Colonic mucosa (tissue), 4 donors: Measurements from ENCODE around the gene RBM14. TPM values are rescaled to one million over a fixed set of nuclear protein-coding genes. Genes with fewer than 3 reads are reported as not detected.
"Not testable (repeated sequence)": the region's sequence is repeated elsewhere in the genome, so short reads cannot be mapped to it uniquely, and the experiment has no call there.

Experiments
- DNase-seq: peaks from one replicate; pipeline ENCODE4 v3.0.0-alpha.2; 2020
- H3K27ac ChIP-seq: fragments of 200-600 bp; one replicate; pipeline ENCODE4 v1.8.0; 2021
- H3K27me3 ChIP-seq: fragments of 200-600 bp; one replicate; pipeline ENCODE4 v1.8.0; 2021
- H3K36me3 ChIP-seq: fragments of 200-600 bp; one replicate; pipeline ENCODE4 v1.8.0; 2021
- H3K4me1 ChIP-seq: fragments of 200-600 bp; one replicate; pipeline ENCODE4 v1.8.0; 2021; ENCODE audit warnings: mild to moderate bottlenecking
- H3K4me3 ChIP-seq: fragments of 200-600 bp; one replicate; pipeline ENCODE4 v1.8.0; 2021
- H3K9ac ChIP-seq, 2 donors: one replicate each; pipeline ENCODE4 v1.7.0; 2013; ENCODE audit warnings: control low read depth in 2 of 2, low read depth in 2 of 2, low read length in 2 of 2
- H3K9me3 ChIP-seq: fragments of 200-600 bp; one replicate; pipeline ENCODE4 v1.8.0; 2021
- intact Hi-C: fragments of 100-400 bp; cut with DNase I; formaldehyde crosslinking; loops from one replicate; pipeline ENCODE4 v1.14.1; 2022
- total RNA-seq, 2 donors: library from RNA; stranded (reverse); fragmentation: NEBNext Ultra II Directional in 1 of 2; extraction: Animal tissue kit (Norgen Biotek cat#: 25700) in 1 of 2; gene quantifications; one replicate each; pipeline ENCODE4 v1.2.1, GENCODE V29; 2021
- TF ChIP-seq, protein P1 (sequence below): fragments of 200-600 bp; IDR thresholded peaks from one replicate; pipeline ENCODE4 v1.8.0; 2022; ENCODE audit warnings: antibody characterized with exemption, mild to moderate bottlenecking
- donor health status: healthy.
- donor health status: DM: no; HTN: no; CAD: no.
- donor health status: DM: no; HTN: no; CAD: no.

Gene RBM14
- total RNA-seq, 2 donors from 2014 or later, result 36.4 to 110 TPM

DNA sequence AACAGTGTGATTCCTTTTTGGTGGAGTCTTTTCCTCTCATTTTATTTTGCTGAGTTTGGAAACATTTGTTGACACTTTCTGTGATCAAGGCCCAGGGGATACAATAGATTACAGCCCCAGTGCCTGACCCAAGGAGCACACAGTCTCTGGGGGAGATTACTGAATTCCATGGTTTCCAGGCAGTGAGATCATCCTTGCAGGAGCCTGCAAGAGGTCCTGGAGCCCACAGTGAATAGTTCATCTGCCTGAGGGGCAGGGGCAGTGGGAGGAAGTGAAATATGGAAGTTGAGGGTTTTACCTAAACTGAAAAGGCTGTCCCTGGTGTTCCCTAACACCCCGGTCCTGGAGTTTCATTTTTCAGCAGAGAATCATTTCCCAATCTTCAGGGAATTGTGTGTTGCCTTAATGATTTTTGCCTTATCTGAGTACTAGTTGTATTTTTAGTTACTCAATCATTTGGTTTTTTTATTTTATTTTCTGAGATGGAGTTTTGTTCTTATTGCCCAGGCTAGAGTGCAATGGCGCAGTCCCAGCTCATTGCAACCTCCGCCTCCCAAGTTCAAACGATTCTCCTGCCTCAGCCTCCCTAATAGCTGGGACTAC, 15.7 kb upstream of the RBM14 start:
- DNase-seq, result no peak
- H3K4me1 ChIP-seq, result no peaks in the 10 kb centered on the region
- no peak overlapping the region for H3K27ac ChIP-seq
- intact Hi-C loops, result no loop called here
- H3K4me3 ChIP-seq, result no peak overlapping the region
- H3K9ac ChIP-seq, result no peak overlapping the region
- TF ChIP-seq, protein P1, sequence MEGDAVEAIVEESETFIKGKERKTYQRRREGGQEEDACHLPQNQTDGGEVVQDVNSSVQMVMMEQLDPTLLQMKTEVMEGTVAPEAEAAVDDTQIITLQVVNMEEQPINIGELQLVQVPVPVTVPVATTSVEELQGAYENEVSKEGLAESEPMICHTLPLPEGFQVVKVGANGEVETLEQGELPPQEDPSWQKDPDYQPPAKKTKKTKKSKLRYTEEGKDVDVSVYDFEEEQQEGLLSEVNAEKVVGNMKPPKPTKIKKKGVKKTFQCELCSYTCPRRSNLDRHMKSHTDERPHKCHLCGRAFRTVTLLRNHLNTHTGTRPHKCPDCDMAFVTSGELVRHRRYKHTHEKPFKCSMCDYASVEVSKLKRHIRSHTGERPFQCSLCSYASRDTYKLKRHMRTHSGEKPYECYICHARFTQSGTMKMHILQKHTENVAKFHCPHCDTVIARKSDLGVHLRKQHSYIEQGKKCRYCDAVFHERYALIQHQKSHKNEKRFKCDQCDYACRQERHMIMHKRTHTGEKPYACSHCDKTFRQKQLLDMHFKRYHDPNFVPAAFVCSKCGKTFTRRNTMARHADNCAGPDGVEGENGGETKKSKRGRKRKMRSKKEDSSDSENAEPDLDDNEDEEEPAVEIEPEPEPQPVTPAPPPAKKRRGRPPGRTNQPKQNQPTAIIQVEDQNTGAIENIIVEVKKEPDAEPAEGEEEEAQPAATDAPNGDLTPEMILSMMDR, result no peak
- no peaks in the 10 kb centered on the region for H3K9me3 ChIP-seq
- H3K27me3 ChIP-seq, result no peaks in the 10 kb centered on the region
- H3K36me3 ChIP-seq, result peaks cover 5% of the 10 kb centered on the region

DNA sequence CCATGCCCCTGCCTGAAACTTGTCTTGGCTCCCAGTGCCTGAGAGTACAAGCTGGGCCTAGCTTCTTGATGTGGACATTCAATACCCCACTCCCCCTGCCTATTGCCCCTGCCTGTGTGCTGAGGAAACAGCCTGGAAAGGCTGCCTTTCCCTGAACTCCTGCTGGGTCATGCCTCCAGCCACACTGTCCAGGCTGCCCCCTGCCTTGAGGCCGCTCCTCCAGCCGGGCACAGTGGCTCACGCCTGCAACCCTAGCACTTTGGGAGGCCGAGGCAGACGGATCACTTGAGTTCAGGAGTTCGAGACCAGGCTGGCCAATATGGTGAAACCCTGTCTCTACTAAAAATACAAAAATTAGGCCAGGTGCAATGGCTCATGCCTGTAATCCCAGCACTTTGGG, 13.4 kb upstream of the RBM14 start:
- no peaks in the 10 kb centered on the region for H3K27me3 ChIP-seq
- no peaks in the 10 kb centered on the region for H3K4me1 ChIP-seq
- TF ChIP-seq, protein P1, result no peak
- no peaks in the 10 kb centered on the region for H3K9me3 ChIP-seq
- peaks cover 5% of the 10 kb centered on the region for H3K36me3 ChIP-seq
- H3K4me3 ChIP-seq, result no peak overlapping the region
- DNase-seq, result no peak
- intact Hi-C loops, result no loop called here
- H3K9ac ChIP-seq, result no peak overlapping the region
- H3K27ac ChIP-seq, result no peak overlapping the region

DNA sequence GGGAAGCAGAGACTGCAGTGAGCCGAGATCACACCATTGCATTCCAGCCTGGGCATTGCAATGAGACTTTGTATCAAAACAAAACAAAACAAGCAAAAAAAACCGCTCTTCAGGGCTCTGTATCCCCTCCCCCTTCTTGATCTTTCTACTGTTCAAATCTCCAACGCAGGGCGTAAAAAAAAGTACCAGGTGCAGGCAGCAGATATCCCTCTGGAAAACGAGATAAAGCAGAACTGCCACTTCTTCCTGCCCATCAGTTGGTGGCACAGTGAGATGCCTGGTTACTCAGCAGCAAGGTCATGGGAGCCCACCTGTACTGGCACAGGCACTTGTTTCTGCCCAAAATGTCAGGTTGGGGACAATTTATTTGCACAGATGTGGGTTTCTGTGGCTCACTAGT, 12.3 kb upstream of the RBM14 start:
- H3K27ac ChIP-seq, result no peak overlapping the region
- TF ChIP-seq, protein P1, result no peak
- H3K9me3 ChIP-seq, result no peaks in the 10 kb centered on the region
- H3K4me1 ChIP-seq, result no peaks in the 10 kb centered on the region
- no peak for DNase-seq
- no peaks in the 10 kb centered on the region for H3K27me3 ChIP-seq
- H3K4me3 ChIP-seq, result no peak overlapping the region
- no peak overlapping the region for H3K9ac ChIP-seq
- intact Hi-C loops, result no loop called here
- H3K36me3 ChIP-seq, result peaks cover 5% of the 10 kb centered on the region

DNA sequence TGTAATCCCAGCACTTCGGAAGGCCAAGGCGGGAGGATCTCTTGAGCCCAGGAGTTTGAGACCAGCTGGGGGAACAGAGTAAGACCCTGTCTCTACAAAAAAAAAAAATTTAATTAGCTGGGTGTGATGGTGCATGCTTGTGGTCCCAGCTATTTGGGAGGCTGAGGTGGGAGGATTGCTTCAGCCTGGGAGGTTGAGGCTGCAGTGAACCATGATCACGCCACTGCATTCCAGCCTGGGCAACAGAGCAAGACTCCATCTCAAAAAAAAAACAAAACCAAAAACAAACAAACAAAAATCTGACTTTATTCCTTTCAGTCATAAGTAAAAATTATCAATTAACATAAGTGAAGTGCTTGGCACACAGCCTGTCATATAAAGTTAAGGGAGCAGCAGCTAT, 9.8 kb upstream of the RBM14 start:
- H3K4me3 ChIP-seq, intact Hi-C loops, DNase-seq, H3K27me3 ChIP-seq, H3K9me3 ChIP-seq, H3K36me3 ChIP-seq, H3K4me1 ChIP-seq: not testable (repeated sequence)
- peak overlapping the region in 1 of 2 donors; percentile 24 for H3K9ac ChIP-seq
- peak overlapping the region; percentile 62 for H3K27ac ChIP-seq

DNA sequence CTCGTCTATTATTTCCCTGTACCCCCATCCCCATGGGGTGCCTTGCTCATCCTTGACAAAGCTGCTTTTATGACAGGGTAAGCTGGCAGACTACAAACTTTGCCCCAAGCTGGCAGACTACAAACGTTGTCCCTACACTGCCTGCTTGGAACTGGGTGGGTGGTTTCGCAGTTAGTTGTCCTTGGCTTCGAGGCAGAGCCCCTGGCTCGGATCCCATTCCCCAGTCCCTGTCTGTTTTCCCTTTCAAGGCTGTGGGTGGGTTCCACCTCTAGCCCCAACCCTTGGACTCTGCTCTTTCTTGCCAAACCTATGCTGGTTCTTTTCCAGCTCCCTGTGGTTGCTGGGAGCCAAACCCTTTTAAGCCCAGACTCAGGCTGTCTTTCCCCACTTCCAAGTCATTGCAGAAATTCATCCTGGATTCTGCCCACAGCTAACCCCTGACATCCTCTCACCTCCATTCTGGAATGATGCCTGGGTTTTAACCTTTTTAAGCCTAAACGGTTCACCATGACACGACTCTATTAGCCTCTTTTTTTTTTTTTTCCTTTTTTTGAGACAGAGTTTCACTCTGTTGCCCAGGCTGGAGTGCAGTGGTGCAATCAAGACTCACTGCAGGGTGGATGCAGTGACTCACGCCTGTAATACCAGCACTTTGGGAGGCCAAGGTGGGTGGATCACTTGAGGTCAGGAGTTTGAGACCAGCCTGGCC, 9.2 kb upstream of the RBM14 start:
- peak; percentile 89 for DNase-seq
- H3K4me3 ChIP-seq, result no peak overlapping the region
- TF ChIP-seq, protein P1, result no peak
- peak overlapping the region; percentile 62 for H3K27ac ChIP-seq
- no peaks in the 10 kb centered on the region for H3K36me3 ChIP-seq
- intact Hi-C loops, result no loop called here
- H3K9ac ChIP-seq, result peak overlapping the region; percentile 13 to 24
- no peaks in the 10 kb centered on the region for H3K9me3 ChIP-seq
- no peaks in the 10 kb centered on the region for H3K4me1 ChIP-seq
- no peaks in the 10 kb centered on the region for H3K27me3 ChIP-seq
